Mammary epithelial cell (primary cell): ENCODE data around the gene CTCFL.

ENCODE experiments used
- CTCF ChIP-seq, 2 donors: IDR thresholded peaks in 1 of 2; conservative IDR thresholded peaks in 1 of 2; 2 replicates each; pipeline ENCODE4 v1.5.1; 2011 to 2012; ENCODE audit warnings: inconsistent platforms in 2 of 2, low read length in 2 of 2, mild to moderate bottlenecking in 2 of 2, control low read depth in 1 of 2, low read depth in 1 of 2; ENCODE audit not compliant: insufficient read depth in 1 of 2; ENCODE audit errors: extremely low read depth in 1 of 2
- EZH2 ChIP-seq: IDR thresholded peaks from 2 replicates; pipeline ENCODE4 v1.6.1; 2012; ENCODE audit warnings: low read length, inconsistent platforms, borderline replicate concordance

GRCh38 chr20:57458400-57459160 lies 66.4 kb downstream of the CTCFL start:
- TF ChIP-seq CTCF (conservative IDR thresholded peaks at IDR 0.05 in 1 of 2, IDR thresholded peaks at IDR 0.05 in 1 of 2; ENCODE audit: extremely low read depth in 1 of 2, insufficient read depth in 1 of 2, low read depth in 1 of 2, low read length in 2 of 2) (no peak), EZH2 (no peak)
